B cell (primary cell): ENCODE measurements around the gene VARS1. TPM values are rescaled to one million over a fixed set of nuclear protein-coding genes. Genes with fewer than 3 reads are reported as not detected.
"Not testable (repeated sequence)": the region's sequence is repeated elsewhere in the genome, so short reads cannot be mapped to it uniquely, and the experiment has no call there.

Experiments
- ATAC-seq: fragments of 200-7000 bp; cut with Tn5 transposase; one replicate; pipeline ENCODE4 v1.10.0; 2021; ENCODE audit warnings: low read depth, mild to moderate bottlenecking, moderate number of reproducible peaks, moderate library complexity
- CTCF ChIA-PET: fragments of 350-600 bp; sonication (Branson Sonifier 250); formaldehyde crosslinking; loops from one replicate; lab custom pipeline; 2021; ENCODE audit warnings: antibody characterized with exemption, inconsistent platforms; lab: Charles Lee
- POLR2A ChIA-PET: fragments of 350-600 bp; sonication (Branson Sonifier 250); formaldehyde crosslinking; loops from one replicate; lab custom pipeline; 2021; ENCODE audit warnings: antibody characterized with exemption; lab: Charles Lee
- DNase-seq: peaks from one replicate; pipeline ENCODE4 v3.0.0; 2013
- H2AFZ ChIP-seq: 2 replicates; pipeline ENCODE4 v1.6.1; 2012; ENCODE audit warnings: mild to moderate bottlenecking, low read depth, low read length; ENCODE audit not compliant: insufficient read depth, poor library complexity, severe bottlenecking
- H3K27ac ChIP-seq, 2 donors: 1 replicate in 1 of 2; 2 replicates in 1 of 2; pipeline ENCODE4 v1.5.1; 2012 to 2013; ENCODE audit warnings: low read length in 2 of 2, mild to moderate bottlenecking in 2 of 2, moderate library complexity in 1 of 2
- H3K27me3 ChIP-seq, 4 experiments: fragments of 200-600 bp in 1 of 4; sonication (generic) in 1 of 4; replicated peaks in 1 of 4; 1 replicate in 2 of 4; 2 replicates in 2 of 4; pipeline versions ENCODE4 v1.6.1 to v1.7.0; 2013 to 2016; ENCODE audit warnings: low read length in 3 of 4, mild to moderate bottlenecking in 2 of 4, mixed read lengths in 1 of 4, moderate library complexity in 1 of 4; ENCODE audit not compliant: insufficient read depth in 4 of 4, control insufficient read depth in 3 of 4; ENCODE audit errors: control extremely low read depth in 1 of 4
- H3K36me3 ChIP-seq, 2 experiments: replicated peaks in 1 of 2; 1 replicate in 1 of 2; 2 replicates in 1 of 2; pipeline versions ENCODE4 v1.6.1 to v1.7.1; 2013; ENCODE audit warnings: low read length in 1 of 2; ENCODE audit not compliant: insufficient read depth in 2 of 2, control insufficient read depth in 1 of 2; ENCODE audit errors: control extremely low read depth in 1 of 2, extremely low read depth in 1 of 2
- H3K4me1 ChIP-seq, 2 donors: fragments of 200-600 bp in 1 of 2; sonication (generic) in 1 of 2; 1 replicate in 1 of 2; 2 replicates in 1 of 2; pipeline versions ENCODE4 v1.5.1 to v1.6.1; 2013 to 2017; ENCODE audit warnings: low read length in 2 of 2; ENCODE audit not compliant: control insufficient read depth in 2 of 2, insufficient read depth in 2 of 2
- H3K4me2 ChIP-seq: replicated peaks from 2 replicates; pipeline ENCODE3; 2012; ENCODE audit warnings: mild to moderate bottlenecking, low read depth, low read length; ENCODE audit not compliant: poor library complexity, severe bottlenecking
- H3K4me3 ChIP-seq, 5 experiments: fragments of 200-600 bp in 1 of 5; sonication (generic) in 1 of 5; 1 replicate in 3 of 5; 2 replicates in 2 of 5; pipeline versions ENCODE4 v1.5.1 to v1.7.0; 2011 to 2016; ENCODE audit warnings: low read length in 4 of 5, mild to moderate bottlenecking in 4 of 5, low read depth in 2 of 5, control low read depth in 1 of 5, moderate library complexity in 1 of 5; ENCODE audit not compliant: insufficient read depth in 1 of 5; ENCODE audit errors: control extremely low read depth in 1 of 5, extremely low read depth in 1 of 5
- H3K79me2 ChIP-seq: fragments of 200-600 bp; sonication (generic); one replicate; pipeline ENCODE4 v1.6.0; 2016; ENCODE audit warnings: low read length; ENCODE audit not compliant: control insufficient read depth, insufficient read depth
- H3K9ac ChIP-seq: fragments of 200-600 bp; sonication (generic); 2 replicates; pipeline ENCODE4 v1.6.1; 2017; ENCODE audit warnings: mild to moderate bottlenecking, low read length, moderate library complexity
- H3K9me3 ChIP-seq, 3 donors: one replicate each; pipeline versions ENCODE4 v1.6.1 to v1.7.1; 2013; ENCODE audit warnings: low read length in 2 of 3; ENCODE audit not compliant: control insufficient read depth in 2 of 3, insufficient read depth in 1 of 3; ENCODE audit errors: control extremely low read depth in 1 of 3
- H4K20me1 ChIP-seq: 2 replicates; pipeline ENCODE4 v1.6.0; 2012; ENCODE audit warnings: mild to moderate bottlenecking, low read length; ENCODE audit not compliant: insufficient read depth, control insufficient read depth, poor library complexity, severe bottlenecking
- H3K27ac Mint-ChIP-seq: one replicate; pipeline ENCODE4 v1.8.0; 2021; ENCODE audit warnings: mixed read lengths
- H3K27me3 Mint-ChIP-seq: one replicate; pipeline ENCODE4 v1.8.0; 2021; ENCODE audit warnings: mixed read lengths
- H3K4me1 Mint-ChIP-seq: one replicate; pipeline ENCODE4 v1.8.0; 2021; ENCODE audit warnings: mixed read lengths
- H3K4me3 Mint-ChIP-seq: one replicate; pipeline ENCODE4 v1.8.0; 2021; ENCODE audit warnings: mixed read lengths
- H3K9me3 Mint-ChIP-seq: one replicate; pipeline ENCODE4 v1.8.0; 2022; ENCODE audit warnings: mixed read lengths; ENCODE audit not compliant: insufficient read depth
- EZH2 ChIP-seq: IDR thresholded peaks from 2 replicates; pipeline ENCODE4 v1.6.1; 2012; ENCODE audit warnings: borderline replicate concordance, low read depth, mild to moderate bottlenecking, moderate library complexity, low read length; ENCODE audit not compliant: insufficient read depth, poor library complexity, severe bottlenecking
- WGBS: methylation state at CpG from one replicate; pipeline ENCODE4 v1.1.5; 2013; ENCODE audit warnings: missing lambda C conversion rate; ENCODE audit not compliant: insufficient coverage; 5-methylcytosine and 5-hydroxymethylcytosine counted together
- intact Hi-C: fragments of 100-400 bp; cut with micrococcal nuclease; formaldehyde crosslinking; loops from one replicate; pipeline ENCODE4 v1.10.0; 2022
- polyA plus RNA-seq: library from polyadenylated mRNA; depleted of rRNA; stranded (reverse); fragments of >200 nt; gene quantifications from 2 replicates; pipeline ENCODE4 v1.2.3, GENCODE V29; 2012
- total RNA-seq, 2 donors: library from RNA; stranded (reverse); fragments of 120-200 nt in 1 of 2; gene quantifications; 1 replicate in 1 of 2; 2 replicates in 1 of 2; pipeline versions ENCODE4 v1.2.3 to v1.2.4, GENCODE V29; 2013 to 2022
- TF ChIP-seq, protein P1 (sequence below): fragments of 200-600 bp; IDR thresholded peaks from one replicate; pipeline ENCODE4 v1.8.0; 2022; ENCODE audit warnings: antibody characterized with exemption, mild to moderate bottlenecking

The VARS1 gene
- total and polyA plus RNA-seq, 2 donors (not counting 1 experiment from before 2014, with no cell fraction given) = 52.3 to 66.8 TPM

DNA sequence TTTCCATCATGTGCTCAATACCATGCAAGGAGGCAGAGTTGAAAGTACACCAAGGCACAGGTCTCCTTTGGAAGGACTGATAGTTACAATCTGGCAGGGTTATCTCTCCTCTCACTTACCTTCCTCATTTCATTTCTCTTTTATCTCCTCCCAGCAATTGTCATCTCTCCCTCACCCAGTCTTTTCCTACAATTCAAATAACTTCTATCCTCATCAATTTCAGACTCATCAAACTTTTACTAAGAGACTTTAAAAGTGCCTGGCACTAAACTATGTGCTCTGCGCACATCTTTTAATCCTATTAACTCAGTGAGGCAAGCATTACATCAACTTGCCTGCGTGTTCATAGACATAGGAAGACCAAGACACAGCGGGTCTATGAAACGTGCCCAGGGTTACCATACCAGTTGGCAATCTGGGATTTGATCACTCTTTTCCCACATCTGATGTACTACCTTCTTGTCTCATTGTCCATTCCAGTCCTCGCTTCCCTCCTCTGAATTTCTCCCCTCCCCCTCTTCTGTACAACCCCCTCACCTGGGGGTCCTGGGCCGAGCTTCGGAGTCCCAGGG lies 1.2 kb downstream of the VARS1 start:
- peaks cover 27% of the 10 kb centered on the region for H3K79me2 ChIP-seq
- peak overlapping the region; percentile 12 to 96 (median 95) for H3K4me3 ChIP-seq
- no peaks in the 10 kb centered on the region for H3K27me3 Mint-ChIP-seq

DNA sequence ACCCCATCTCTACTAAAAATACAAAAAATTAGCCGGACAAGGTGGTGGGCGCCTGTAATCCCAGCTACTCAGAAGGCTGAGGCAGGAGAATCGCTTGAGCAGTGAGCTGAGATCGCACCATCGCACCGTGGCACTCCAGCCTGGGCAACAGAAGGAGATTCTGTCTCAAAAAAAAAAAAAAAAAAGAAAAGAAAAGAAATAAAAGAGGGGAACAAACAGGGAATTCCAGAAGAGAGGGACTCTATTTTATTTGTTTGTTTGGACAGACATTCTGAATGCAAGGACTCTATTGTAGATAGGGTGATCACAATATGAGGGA lies 1.7 kb downstream of the VARS1 start:
- Histone ChIP-seq H3K36me3 (peaks cover 0 to 26% of the 10 kb centered on the region in 2 experiments), H3K4me2 (peak overlapping the region; percentile 97), H2AFZ (peak overlapping the region; percentile 80), H3K4me1 (peaks cover 59 to 75% of the 10 kb centered on the region in 2 donors), H3K27ac (peak overlapping the region; percentile 75 to 87), H3K4me3 (peak overlapping the region in 1 of 5 experiments; percentile 95), H3K79me2 (peaks cover 27% of the 10 kb centered on the region)
- peaks cover 62% of the 10 kb centered on the region for H3K4me1 Mint-ChIP-seq
- H3K27me3 Mint-ChIP-seq, DNase-seq, H3K9me3 Mint-ChIP-seq, H4K20me1 ChIP-seq, H3K9me3 ChIP-seq, ATAC-seq, H3K9ac ChIP-seq, CTCF ChIA-PET, H3K27me3 ChIP-seq: not testable (repeated sequence)
- H3K4me3 Mint-ChIP-seq = peak overlapping the region; percentile 97
- 100% methylated on average over 6 of the region's 6 CpGs for WGBS
- H3K27ac Mint-ChIP-seq = peak overlapping the region; percentile 99
- intact Hi-C loops = loop anchor here (2.0 kb wide), 2 partner anchors 17 to 55 kb away; partner anchors contain the start of gene VWA7
- POLR2A ChIA-PET = interaction anchor here (0.6 to 0.7 kb wide), 3 partner anchors 55 to 133 kb away, joined by 3 to 4 read pairs (median 3); partner anchors contain the start of gene C6orf47

More for the DNA sequence above, 1.2 kb downstream of the VARS1 start:
- Histone ChIP-seq H3K27me3 (no peaks in the 10 kb centered on the region), H3K9me3 (no peaks in the 10 kb centered on the region), H3K9ac (peak overlapping the region; percentile 92), H2AFZ (peak overlapping the region; percentile 80), H3K27ac (peak overlapping the region; percentile 75 to 87), H4K20me1 (no peaks in the 10 kb centered on the region), H3K4me1 (peaks cover 54 to 73% of the 10 kb centered on the region in 2 donors), H3K36me3 (peaks cover 0 to 28% of the 10 kb centered on the region in 2 experiments), H3K4me2 (peak overlapping the region; percentile 97)
- peak; percentile 52 for DNase-seq
- ChIA-PET CTCF (interaction anchor here (0.5 to 1.3 kb wide), 7 partner anchors 17 to 69 kb away, joined by 3 to 4 read pairs (median 3); partner anchors contain the start of genes NEU1 and VWA7), POLR2A (interaction anchor here (0.5 to 3.5 kb wide), 9 partner anchors 12 to 173 kb away, joined by 3 to 38 read pairs (median 5); partner anchors contain the start of genes CLIC1, LSM2 and MSH5)
- 26% methylated on average over 7 of the region's 7 CpGs for WGBS
- Mint-ChIP-seq H3K4me1 (peaks cover 61% of the 10 kb centered on the region), H3K4me3 (peak overlapping the region; percentile 97), H3K27ac (peak overlapping the region; percentile 99), H3K9me3 (no peaks in the 10 kb centered on the region)
- intact Hi-C loops = loop anchor here (2.0 kb wide), 2 partner anchors 18 to 56 kb away; partner anchors contain the start of gene VWA7
- no peak for TF ChIP-seq EZH2
- TF ChIP-seq, protein P1, sequence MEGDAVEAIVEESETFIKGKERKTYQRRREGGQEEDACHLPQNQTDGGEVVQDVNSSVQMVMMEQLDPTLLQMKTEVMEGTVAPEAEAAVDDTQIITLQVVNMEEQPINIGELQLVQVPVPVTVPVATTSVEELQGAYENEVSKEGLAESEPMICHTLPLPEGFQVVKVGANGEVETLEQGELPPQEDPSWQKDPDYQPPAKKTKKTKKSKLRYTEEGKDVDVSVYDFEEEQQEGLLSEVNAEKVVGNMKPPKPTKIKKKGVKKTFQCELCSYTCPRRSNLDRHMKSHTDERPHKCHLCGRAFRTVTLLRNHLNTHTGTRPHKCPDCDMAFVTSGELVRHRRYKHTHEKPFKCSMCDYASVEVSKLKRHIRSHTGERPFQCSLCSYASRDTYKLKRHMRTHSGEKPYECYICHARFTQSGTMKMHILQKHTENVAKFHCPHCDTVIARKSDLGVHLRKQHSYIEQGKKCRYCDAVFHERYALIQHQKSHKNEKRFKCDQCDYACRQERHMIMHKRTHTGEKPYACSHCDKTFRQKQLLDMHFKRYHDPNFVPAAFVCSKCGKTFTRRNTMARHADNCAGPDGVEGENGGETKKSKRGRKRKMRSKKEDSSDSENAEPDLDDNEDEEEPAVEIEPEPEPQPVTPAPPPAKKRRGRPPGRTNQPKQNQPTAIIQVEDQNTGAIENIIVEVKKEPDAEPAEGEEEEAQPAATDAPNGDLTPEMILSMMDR = no peak
- ATAC-seq = no peak
